Osteocyte (in vitro differentiated cells): ENCODE results near the gene CASZ1. TPM values are rescaled to one million over a fixed set of nuclear protein-coding genes. Genes with fewer than 3 reads are reported as not detected.

Source experiments
- DNase-seq: peaks from one replicate; pipeline ENCODE4 v3.0.0; 2021; ENCODE audit warnings: mixed read lengths; ENCODE audit not compliant: unreplicated experiment; ENCODE audit errors: extremely low spot score
- H3K27ac Mint-ChIP-seq: one replicate; pipeline ENCODE4 v1.8.0; 2021; ENCODE audit warnings: mild to moderate bottlenecking, mixed read lengths; ENCODE audit not compliant: unreplicated experiment
- H3K27me3 Mint-ChIP-seq: one replicate; pipeline ENCODE4 v1.8.0; 2021; ENCODE audit warnings: mixed read lengths; ENCODE audit not compliant: unreplicated experiment
- H3K36me3 Mint-ChIP-seq: one replicate; pipeline ENCODE4 v1.8.0; 2021; ENCODE audit warnings: mixed read lengths; ENCODE audit not compliant: unreplicated experiment
- H3K4me1 Mint-ChIP-seq: one replicate; pipeline ENCODE4 v1.8.0; 2021; ENCODE audit warnings: mixed read lengths; ENCODE audit not compliant: unreplicated experiment
- H3K4me3 Mint-ChIP-seq: one replicate; pipeline ENCODE4 v1.8.0; 2021; ENCODE audit warnings: mild to moderate bottlenecking, moderate library complexity, mixed read lengths; ENCODE audit not compliant: unreplicated experiment
- H3K9me3 Mint-ChIP-seq: one replicate; pipeline ENCODE4 v1.8.0; 2021; ENCODE audit warnings: mixed read lengths; ENCODE audit not compliant: unreplicated experiment
- total RNA-seq: library from RNA; stranded (reverse); gene quantifications from 2 replicates; pipeline ENCODE4 v1.2.1, GENCODE V29; 2021
- TF ChIP-seq, protein P1 (sequence below): fragments of 200-600 bp; sonication (generic); IDR thresholded peaks from 2 replicates; pipeline ENCODE4 v1.5.0; 2021; ENCODE audit warnings: antibody characterized with exemption, mild to moderate bottlenecking, moderate library complexity

Gene CASZ1
- total RNA-seq, 1 donor from 2014 or later: 1.2 TPM

- H3K27ac Mint-ChIP-seq: no peak overlapping the region
These were observed 26.6 kb upstream of the CASZ1 start for GRCh38 chr1:10823000-10823401.

GRCh38 chr1:10821388-10821787 lies 24.9 kb upstream of the CASZ1 start:
- no peaks in the 10 kb centered on the region for H3K4me1 Mint-ChIP-seq
- H3K4me3 Mint-ChIP-seq: no peak overlapping the region
- no peak for DNase-seq
- H3K36me3 Mint-ChIP-seq: no peaks in the 10 kb centered on the region
- peaks cover 15% of the 10 kb centered on the region for H3K27me3 Mint-ChIP-seq
- H3K9me3 Mint-ChIP-seq: no peaks in the 10 kb centered on the region
- TF ChIP-seq, protein P1, sequence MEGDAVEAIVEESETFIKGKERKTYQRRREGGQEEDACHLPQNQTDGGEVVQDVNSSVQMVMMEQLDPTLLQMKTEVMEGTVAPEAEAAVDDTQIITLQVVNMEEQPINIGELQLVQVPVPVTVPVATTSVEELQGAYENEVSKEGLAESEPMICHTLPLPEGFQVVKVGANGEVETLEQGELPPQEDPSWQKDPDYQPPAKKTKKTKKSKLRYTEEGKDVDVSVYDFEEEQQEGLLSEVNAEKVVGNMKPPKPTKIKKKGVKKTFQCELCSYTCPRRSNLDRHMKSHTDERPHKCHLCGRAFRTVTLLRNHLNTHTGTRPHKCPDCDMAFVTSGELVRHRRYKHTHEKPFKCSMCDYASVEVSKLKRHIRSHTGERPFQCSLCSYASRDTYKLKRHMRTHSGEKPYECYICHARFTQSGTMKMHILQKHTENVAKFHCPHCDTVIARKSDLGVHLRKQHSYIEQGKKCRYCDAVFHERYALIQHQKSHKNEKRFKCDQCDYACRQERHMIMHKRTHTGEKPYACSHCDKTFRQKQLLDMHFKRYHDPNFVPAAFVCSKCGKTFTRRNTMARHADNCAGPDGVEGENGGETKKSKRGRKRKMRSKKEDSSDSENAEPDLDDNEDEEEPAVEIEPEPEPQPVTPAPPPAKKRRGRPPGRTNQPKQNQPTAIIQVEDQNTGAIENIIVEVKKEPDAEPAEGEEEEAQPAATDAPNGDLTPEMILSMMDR: no peak
- H3K27ac Mint-ChIP-seq: no peak overlapping the region

More at GRCh38 chr1:10823000-10823401, 26.6 kb upstream of the CASZ1 start:
- H3K4me3 Mint-ChIP-seq: no peak overlapping the region
- H3K36me3 Mint-ChIP-seq: no peaks in the 10 kb centered on the region
- H3K9me3 Mint-ChIP-seq: no peaks in the 10 kb centered on the region
- TF ChIP-seq, protein P1: no peak
- DNase-seq: no peak
- no peaks in the 10 kb centered on the region for H3K4me1 Mint-ChIP-seq
- peaks cover 23% of the 10 kb centered on the region for H3K27me3 Mint-ChIP-seq

DNA sequence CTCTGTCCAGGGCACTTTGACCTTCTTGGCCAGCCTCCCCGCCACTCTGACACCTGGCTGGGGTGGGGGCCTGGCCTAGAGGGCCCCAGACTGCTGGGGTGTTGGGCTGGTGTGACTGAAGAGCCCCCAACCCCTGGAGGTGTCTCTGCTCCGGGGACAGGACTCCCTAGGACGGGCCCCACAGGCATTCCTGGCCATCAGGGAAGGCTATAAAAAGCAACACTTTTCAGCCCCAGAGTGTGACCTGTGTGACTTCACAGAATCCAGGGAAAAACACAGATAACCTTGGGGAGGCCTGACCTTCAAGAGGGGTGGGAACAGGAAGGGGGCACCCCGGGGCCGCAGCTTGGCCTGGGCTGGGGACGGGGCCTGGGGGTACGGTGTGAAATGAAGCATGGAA lies 24.0 kb upstream of the CASZ1 start:
- no peak for DNase-seq
- H3K27ac Mint-ChIP-seq: no peak overlapping the region
- H3K4me3 Mint-ChIP-seq: no peak overlapping the region
- TF ChIP-seq, protein P1: no peak
- H3K36me3 Mint-ChIP-seq: no peaks in the 10 kb centered on the region
- H3K4me1 Mint-ChIP-seq: peaks cover under 1% of the 10 kb centered on the region
- peaks cover 17% of the 10 kb centered on the region for H3K27me3 Mint-ChIP-seq
- no peaks in the 10 kb centered on the region for H3K9me3 Mint-ChIP-seq

DNA sequence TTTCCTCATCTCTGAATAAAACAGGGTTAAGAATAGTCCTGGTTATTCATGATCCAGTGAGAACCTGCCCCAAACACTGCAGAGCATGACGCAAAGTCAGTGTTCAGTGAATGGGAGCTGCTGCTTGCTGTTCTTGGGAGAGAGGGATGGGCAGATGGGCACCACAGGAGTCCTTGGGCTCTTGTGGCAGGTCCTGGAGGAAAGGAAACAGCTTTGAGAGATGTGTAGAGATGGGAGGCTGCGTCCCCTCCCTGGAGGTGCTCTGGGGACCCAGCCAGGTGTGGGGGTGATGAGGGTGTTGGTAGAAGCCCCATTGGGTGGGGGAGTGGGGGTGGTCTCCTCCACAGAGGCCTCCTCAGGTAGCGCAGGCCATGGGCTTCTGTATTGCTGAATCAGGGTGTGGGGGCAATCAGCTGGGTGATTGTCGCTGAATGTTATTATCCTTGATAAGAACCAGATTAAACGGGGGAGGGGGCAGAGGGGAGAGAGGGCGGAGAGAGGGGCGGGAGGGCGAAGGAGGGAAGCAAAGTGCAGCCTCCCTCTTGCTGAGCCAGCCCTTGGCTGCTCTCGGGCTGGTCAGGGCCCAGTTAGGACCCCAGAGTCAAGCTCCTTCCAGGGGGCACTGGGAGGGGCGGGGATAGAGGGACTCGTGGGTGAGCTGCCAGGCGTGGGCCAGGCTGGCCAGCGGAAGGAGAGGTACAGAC lies 22.9 kb upstream of the CASZ1 start:
- no peak overlapping the region for H3K4me3 Mint-ChIP-seq
- no peak for DNase-seq
- TF ChIP-seq, protein P1: no peak
- no peaks in the 10 kb centered on the region for H3K9me3 Mint-ChIP-seq
- H3K27me3 Mint-ChIP-seq: peaks cover 21% of the 10 kb centered on the region
- H3K36me3 Mint-ChIP-seq: no peaks in the 10 kb centered on the region
- H3K27ac Mint-ChIP-seq: no peak overlapping the region
- H3K4me1 Mint-ChIP-seq: peaks cover 2% of the 10 kb centered on the region

GRCh38 chr1:10818262-10819197 lies 22.1 kb upstream of the CASZ1 start:
- Mint-ChIP-seq H3K4me3 (no peak overlapping the region), H3K4me1 (peaks cover 2% of the 10 kb centered on the region), H3K36me3 (no peaks in the 10 kb centered on the region), H3K27me3 (peaks cover 17% of the 10 kb centered on the region), H3K27ac (no peak overlapping the region), H3K9me3 (no peaks in the 10 kb centered on the region)
- no peak for DNase-seq
- TF ChIP-seq, protein P1: no peak
